ENCODE results near the gene DAP.
"Not testable (repeated sequence)": the region's sequence is repeated elsewhere in the genome, so short reads cannot be mapped to it uniquely, and the experiment has no call there.

Gene DAP

DNA sequence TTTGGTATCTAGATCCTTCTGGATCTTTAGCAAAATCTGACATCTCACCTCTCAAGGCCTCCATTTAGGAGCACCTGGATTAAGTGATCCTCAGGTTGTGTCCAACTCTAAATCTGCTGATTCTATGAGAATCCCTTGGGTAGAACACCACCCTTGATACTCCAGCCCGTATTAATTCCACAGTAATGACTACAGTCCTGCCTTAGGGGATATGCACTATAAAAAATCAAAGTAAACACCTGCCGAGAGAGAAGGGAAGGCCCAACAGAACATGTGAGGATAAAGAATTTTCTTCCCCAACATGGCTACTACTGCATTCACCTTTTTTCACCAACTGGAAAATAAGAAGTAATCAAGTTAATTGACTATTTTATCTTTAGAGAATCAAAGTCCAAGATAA, 27.6 kb downstream of the DAP start:
- DNase-seq = no peak

DNA sequence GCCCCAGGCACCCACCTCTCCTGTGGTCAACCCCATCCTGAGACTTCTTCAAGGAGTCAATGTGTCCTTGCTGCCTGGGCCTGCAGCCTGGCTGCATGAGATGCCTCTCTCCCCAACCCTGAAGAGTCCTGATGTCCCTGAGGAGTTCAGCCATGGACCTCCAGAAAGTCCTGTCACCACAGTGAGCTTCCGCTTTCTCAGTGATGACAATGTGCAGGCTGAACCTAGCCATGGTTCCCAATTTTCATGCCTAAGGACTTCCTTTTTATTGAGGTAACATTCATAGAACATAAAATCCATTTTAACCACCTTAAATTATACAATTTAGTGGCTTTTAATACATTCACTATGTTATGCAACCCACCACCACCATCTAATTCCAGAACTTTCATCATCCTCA, 29.1 kb downstream of the DAP start:
- DNase-seq = no peak

DNA sequence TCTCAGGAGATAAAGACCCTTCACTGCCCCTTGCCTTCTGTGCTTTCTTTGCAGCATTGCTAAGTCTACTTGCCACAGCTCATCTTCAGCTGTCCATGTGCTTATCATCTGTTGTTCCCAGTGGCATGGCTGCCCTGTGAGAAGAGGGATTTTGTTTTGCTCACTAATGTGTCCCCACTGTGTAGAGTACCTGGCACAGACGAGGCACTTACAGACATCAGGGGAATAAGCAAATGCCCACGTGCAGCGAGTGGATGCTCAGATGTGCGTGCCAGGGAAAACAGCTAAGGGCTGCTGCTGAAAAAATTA, 31.0 kb downstream of the DAP start:
- no peak for DNase-seq

DNA sequence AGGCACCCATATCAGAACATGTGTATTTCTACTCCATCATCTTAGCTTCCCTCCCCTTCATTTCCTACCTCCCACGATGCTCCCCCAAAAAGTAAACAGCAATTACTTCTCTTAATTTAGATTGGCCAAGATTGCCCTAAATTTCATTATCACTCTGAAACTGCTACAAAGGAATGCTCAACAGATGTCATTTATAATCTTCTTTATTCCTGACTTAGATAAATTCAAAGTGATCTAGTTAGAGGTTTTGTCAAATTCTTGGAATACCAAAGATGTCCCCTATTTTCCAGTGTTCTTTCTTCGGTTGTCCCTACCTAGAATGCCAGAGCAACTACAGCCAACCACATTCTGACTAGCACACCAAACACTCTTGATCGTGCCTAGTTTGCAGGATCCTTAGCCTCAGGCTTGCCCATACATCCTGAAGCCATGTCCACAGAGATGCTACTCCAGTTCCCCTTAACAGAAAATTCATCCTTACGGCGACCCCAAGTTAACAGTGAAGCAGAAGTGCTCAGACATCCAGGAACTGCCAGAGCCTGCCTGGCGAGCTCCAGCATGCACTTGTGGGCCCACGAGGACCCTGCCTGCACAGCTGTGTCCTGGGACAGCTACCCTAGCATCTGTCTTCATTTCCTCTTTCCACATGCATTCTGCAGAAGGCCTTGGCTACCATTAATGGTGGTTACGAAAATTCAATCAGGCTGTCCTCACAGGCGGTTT, 31.6 kb downstream of the DAP start:
- no peak for DNase-seq

DNA sequence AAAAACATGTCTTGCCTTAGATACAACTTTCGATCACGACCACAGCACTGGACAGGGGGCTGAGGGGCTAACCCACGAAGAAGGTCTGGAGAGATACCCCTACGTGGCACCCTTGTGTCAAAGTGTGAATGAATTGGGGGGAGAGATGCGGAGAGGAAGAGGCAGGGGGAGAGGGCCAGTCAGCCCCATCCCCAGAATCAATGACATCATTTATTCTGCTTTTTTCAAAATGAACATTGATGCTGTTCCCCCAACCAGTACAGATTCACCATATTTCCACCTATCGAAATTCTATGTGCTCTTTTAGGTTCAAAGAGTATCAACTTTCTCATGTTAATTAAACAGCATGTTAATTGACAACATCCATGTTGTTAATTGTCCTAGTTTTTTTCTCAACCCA, 32.4 kb downstream of the DAP start:
- DNase-seq = no peak

DNA sequence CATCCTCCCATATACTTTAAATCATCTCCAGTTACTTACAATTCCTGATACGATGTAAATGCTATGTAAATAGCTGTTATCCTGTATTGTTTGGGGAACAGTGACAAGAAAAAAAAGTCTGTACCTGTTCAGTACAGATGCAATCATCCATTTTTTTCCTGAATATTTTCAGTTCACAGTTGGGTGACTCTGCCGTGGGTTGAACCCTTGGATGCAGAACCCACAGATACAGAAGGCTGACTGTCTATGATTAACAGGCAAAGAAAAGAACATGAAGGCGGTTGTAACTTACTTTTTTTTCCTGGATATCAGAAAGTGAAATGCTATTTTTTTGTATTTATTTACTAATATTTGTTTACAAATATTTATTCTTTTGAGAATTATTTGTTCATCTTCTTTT, 33.2 kb downstream of the DAP start:
- DNase-seq = no peak

DNA sequence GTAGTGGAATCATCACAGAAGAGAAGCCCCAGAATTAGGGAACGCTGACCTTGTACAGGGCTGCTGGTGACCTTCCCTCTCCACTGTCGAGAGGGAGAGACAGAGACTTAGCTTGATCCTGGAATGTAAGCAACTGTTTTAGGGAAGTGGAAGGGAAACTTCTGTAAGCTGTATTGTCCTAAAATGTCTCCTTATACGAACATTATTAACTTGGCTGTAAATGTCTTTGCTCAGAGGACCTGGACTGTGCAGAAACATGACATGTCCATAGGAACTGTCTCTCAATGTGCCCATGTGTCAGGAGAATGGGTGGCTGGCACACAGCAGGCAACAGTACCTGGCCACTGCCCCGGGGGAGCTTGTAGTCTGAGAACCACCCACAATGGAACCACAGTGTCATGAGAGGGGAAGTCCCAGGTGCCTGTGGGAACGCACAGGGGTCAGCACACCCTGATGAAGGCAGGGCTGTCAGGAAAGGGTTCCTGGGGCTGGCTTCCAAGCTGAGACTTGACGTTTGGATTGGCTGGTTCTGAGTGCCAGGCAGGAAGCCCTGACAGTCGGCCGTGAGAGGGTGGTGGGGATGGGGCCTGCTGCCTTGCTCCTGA, 34.0 kb downstream of the DAP start:
- no peak for DNase-seq

DNA sequence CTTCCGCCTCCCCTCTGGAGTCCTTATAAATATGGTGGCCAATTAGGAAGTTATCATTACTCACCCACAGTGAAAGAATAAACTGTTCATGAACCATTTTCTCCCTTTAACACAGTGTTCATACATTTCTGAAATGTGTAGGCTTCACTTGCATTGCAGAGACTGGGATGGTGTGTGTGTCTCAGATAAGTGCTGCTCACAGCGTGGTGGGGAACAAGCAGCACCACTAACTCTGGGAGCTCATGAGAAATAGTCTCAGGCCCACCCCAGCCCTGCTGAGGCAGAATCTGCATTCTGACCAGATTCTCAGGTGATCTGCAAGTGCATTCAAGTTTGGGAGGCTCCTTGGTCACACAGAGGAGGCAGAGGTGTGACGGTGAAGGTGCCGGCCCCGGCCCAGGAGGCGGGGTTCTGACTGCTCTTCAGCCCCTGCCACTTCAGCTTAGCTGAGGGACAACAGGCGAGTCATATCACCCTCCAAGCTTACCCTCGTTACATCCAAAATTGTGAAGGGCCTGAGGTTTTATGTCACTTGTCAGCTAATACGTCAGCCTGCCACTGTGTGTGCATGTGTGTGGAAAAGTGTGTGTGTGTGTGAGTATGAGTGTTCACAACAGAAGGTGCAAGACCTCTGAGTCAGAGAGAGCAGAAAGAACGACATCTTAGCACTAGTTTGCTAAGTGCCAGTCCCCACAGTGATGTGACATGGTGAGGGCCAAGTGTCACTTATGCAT, 34.7 kb downstream of the DAP start:
- DNase-seq = no peak

DNA sequence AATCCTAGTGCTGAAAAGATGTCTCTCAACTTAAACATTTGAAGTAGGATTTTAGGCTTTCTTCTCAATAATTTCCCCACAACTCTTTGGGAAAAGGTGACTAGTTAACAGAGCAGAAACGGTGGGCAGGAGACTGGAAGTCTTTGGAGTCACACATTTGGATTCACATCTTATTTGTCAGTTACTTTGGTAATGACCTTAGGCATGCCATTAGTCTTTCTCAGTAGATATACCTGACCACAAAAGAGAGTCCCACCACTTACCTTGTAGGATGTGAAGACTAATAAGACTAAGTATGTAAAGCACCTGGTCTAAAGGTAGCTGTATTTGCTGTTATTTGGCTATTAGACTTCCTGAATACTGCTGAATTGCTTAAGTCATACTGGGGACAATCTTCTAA, 35.4 kb downstream of the DAP start:
- DNase-seq = no peak

DNA sequence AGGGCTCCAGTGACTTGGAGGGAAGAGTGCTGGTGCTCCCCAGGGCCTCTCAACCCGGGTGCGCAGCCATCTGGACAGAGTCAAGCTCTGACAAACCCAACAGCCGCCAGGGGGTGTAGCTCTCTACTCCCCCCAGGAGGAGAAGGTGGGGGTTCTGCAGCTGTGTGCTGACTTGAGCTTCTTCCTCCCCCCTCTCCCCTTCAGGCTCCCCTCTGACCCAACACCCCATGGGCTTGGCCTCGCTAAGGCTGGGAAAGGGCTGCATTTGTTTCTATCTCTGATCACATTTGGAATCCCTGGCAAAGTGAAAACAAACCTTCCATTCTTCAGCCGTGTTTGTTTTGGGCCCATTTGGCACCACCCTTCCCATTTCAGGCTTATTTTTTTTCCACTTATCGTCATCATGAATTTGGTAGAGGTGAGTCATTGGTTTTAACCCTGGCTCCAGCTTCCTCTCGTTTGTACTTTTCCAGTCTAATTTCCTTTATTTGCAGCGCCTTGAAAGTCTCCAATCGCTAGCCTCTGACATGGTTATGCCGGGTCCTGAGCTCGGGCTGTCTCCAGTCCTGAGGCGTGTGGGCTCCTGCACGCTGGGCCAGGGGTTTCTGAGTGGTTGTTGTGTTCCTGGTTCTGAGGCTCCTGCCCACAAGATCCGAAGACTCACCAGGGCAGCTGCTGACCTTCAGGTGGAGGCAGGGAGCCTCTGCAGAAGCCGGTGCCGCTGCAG, 36.1 kb downstream of the DAP start:
- no peak for DNase-seq

DNA sequence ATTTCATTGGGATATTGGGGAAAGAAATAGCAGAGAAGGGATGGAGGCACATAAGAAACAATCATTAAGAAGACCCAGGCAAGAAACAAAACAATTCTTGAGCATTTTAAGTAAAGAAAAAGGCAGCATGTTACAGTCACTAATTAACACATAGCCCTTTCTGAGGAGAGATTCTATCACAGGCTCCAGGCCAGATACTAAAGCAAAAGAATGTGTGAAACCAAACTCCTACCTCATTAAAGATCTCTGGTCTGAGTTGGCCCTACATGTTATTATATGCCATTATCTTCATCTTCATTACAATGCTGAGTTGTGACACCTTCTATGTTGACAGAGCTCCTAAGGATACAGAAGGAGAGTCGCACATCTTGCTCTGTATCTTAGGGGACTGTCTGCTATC, 37.5 kb downstream of the DAP start:
- DNase-seq = no peak

DNA sequence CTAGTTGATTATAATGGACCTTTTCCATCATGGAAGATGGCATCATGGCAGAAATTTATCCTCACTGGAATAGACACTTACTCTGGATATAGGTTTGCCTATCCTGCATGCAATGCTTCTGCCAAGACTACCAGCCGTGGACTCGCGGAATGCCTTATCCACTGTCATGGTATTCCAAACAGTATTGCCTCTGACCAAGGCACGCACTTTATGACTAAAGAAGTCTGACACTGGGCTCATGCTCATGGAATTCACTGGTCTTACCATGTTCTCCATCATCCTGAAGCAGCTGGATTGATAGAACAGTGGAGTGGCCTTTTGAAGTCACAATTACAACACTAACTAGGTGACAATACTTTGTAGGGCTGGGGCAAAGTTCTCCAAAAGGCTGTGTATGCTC, 40.3 kb downstream of the DAP start:
- not testable (repeated sequence) for DNase-seq

DNA sequence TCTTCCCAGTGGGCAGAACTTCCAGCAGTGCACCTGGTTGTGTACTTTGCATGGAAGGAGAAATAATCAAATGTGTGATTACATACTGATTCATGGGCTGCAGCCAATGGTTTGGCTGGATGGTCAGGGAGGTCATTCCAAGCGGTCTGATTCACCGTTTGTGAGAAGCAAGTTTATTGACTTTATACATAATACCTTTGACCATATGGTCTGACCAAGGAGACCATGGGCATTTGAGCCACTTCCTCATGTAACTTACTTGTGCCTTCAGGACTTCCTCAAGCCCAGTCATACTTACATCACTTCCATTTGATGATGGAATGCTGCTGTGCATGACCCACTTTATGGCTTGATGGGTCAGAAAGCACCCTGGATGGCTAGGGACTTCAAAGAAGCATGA, 41.1 kb downstream of the DAP start:
- DNase-seq = no peak

DNA sequence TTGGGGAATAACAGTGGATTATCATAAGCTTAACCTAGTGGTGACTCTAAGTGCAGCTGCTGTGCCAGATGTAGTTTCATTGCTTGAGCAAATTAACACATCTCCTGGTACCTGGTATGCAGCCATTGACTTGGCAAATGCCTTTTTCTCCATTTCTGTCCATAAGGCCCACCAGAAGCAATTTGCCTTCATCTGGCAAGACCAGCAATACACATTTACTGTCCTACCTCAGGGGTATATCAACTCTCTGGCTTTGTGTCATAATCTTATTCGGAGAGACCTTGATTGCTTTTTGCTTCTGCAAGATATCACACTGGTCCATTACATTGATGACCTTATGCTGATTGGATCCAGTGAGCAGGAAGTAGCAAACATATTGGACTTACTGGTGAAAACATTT, 42.4 kb downstream of the DAP start:
- not testable (repeated sequence) for DNase-seq

DNA sequence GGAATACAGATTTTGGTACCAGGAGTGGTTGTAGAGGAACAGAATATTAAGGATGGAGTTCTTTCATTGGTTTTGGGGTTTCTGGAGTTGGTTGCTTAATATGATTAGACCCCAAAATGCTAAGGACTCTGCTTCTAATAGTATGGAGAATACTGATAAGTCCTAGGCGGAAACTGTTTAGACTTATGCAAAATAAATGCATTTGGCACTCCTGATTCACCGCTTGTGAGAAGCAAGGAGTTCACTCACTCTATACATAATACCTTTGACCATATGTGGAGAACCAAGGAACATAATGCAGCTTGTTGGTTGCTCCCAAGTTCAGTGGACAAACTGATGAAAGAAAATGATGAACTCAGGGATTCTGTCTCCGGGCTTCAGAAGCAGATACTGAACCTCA, 44.2 kb downstream of the DAP start:
- not testable (repeated sequence) for DNase-seq

DNA sequence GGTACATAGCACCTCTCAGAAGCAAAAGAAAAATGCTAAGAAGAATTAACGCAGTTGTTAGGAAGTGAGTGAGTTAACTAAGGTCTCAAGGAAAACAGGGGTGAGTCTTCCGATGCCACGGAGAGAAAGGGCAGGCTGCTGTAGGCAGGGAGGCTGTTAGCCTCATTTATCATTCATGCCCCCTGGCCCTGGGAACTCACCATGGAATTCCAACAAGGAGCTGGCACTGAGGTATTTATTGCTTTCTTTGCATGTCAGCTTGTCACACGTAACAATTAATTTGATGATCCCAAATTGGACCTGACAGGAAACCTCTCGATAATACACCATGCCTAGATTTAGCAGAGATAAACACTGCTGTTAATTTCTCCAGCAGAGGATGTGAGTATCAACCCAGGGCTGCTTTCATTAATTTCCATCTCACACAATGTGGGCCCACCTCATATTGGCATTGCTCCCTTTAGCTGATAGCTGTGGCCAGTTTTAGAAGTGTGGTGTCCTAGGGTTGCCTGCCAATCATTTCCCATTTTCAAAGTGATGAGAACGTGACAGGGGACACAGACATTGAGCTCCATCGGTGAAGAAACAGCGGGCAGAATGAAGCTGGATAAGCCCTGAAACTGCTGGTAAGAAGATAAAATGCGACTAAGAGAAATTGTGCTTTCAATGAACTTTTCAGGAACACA, 45.3 kb downstream of the DAP start:
- no peak for DNase-seq

DNA sequence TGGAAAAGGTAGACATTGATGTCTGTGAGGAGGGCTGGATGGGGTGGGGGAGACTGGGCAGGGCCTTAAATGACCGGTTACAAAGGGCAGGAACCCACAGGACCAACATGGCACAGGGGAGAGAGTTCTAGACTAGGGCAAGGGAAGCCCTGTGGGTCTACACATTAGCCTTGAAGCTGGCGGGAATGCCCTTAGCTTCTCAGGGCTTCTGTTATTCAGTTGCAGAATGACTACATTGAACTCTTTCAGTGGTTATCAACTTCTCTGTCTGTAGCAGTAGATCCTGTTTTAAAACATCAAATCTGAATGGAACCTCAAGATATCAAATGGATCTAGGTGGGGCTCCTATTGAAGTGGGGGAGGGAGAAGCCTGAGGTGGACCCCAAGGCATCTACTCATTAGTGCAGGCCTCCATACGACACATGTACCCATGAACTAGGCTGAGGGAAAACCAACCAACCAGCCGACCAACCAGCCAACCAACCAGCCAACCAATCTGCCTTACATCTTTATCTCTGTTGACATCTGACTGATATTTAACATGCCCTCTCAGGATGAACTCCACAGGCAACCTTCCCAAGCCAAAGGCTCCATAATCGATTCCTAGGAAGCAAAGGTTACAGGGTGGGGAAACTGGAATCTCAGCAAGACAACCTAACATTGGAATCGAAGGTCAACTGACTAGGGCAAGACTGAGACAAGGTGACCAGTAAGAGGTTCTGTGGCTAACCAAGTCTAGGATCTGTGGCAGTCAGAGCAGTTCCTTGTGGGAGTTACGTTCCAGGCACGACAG, 48.3 kb downstream of the DAP start:
- DNase-seq = no peak

DNA sequence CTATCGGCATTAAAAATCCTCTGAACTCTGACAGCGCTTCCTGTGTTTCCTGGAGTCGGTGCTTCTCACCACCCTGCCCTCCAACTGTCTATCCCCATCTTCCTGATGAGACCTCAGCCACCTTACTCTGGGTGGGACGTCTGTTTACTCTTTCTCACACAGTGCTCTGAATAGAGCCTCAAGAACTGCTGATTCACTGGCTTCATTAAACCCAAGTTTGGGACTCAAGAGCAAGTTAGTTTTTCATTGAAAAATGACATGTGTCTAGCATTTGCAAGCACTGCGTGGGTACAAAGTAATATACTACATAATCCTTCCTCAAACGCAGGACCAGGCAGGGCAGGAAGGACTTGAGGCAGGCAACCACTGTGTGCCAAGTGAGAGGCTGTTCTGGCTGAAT, 49.5 kb downstream of the DAP start:
- no peak for DNase-seq

DNA sequence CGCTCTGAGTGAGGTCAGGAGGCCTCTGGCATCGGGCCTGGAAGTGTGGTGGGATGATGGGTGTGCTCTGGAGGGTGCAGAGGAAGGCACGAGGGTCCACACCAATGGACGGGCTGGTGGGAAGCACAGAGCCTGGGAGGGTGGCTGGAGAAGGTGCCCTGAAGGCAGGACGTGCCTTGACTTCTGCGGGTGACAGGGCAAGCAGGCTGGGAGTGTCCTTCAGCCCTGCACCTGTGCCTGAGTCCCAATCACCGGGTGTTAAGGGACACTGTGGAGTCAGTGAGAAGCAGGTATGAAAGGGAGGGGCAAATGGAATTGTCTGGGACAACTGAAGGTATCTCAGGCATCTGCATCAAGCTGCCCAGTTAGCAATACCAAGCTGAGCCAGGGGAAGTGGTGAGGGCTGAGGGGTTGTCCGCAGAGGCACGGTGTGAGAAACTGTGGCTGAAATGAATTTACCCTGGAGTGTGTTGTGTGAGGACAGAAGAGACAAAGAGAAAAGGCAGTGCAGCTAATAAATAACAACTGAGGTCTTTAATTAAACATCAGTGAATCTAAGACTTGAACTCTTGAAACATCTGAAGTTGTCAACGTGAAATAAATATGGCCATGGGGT, 50.4 kb downstream of the DAP start:
- no peak for DNase-seq

DNA sequence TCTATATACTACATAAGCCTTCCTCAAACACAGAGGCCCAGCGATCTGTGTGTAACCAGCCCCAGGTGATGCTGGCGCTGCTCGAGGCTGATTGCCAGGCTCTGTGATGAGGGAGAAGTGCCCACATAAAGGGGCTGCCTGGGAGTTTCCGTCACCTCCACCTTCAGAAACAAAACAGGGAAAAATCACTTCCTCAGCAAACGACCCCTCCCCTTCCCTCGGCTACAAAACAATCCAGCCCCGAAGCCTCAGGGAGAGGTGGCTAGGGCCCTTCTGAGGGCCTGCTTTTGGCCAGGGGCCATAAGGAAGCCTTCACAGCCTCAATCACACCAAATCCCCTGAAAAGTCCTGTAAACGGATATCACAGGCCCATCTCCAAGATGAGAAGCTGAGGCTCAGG, 51.1 kb downstream of the DAP start:
- no peak for DNase-seq

DNA sequence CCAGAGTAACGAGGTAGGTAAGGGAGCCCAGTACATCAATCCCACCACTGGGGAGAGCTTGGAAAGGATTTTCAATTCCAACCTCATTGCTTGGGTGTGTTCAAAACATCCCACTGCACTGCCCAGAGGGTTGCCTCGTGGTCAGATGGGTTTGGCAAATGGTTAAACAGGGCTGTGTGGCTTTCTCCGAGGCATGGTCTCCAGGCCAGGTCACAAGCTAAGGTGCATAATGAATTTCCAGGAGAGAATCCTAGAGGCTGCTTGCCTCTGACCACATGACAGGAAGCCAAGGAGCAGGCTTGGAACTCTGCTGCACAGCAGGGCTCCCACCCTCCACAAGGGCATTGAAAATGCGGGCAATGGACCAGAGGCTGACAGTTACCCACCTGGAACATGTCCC, 51.6 kb downstream of the DAP start:
- DNase-seq = no peak
